GM03348 (cell line): ENCODE results near the gene ZNF432.

Source experiments
- DNase-seq: peaks from one replicate; pipeline ENCODE4 v3.0.0; 2012; ENCODE audit warnings: low spot score

The ZNF432 gene

DNA sequence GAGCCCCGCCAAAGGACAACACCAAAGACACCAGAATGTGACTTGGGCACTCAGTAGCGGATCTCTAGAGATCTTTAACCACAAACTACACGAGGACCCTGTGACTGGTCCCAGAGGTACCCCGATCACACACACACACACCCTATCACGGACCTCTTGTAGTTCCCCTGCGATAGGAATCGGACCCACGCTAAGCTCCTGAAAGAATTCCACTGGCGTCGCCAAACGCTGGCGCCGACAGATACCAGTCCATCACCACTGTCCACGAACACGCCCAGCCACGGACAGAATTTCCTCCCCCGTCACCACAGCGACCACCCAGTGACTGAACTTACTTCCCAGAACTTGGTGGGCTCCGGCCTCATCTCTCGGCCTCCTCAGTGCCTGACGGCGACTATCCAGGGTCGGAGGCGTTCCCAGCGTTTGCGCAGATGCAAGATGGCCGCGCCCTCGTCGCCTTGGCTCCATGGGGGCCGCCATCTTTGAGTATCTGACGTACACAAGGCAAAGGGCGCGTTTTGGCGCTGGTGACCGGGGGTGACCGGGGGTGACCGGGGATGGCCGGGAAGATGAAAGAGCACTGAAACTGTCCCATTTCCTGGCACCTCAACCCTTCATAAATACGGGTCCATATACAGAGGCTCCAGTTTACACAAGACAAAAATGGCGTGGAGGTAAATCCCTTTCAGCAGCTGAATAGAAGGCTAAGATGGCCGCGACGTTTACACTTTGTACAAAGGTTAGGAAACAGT, 40.7 kb downstream of the ZNF432 start, which contains the start of gene ZNF615:
TSS of gene ZNF615 (minus strand) at position 406 of the 752 bp plus-strand sequence. CDS start 4,500 bp downstream, outside the sequence.
- DNase-seq: peak; percentile 92

DNA sequence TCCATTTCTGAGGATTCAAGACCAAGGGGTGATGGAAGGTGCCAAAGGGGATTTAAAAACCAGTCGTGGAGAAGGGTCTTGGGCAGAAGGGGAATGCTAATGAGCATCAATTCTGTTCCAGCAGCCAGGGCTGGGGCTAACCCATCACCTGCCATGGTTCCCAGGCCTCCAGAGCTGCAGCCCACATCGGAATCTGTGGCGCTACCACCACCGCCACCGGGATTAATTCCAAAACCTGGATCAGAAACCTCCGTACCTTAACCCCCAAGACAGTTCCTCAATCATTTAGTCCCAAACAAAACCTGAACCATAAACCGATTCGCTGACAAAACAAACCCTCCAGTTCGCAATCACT, 41.2 kb downstream of the ZNF432 start:
- peak; percentile 25 for DNase-seq

DNA sequence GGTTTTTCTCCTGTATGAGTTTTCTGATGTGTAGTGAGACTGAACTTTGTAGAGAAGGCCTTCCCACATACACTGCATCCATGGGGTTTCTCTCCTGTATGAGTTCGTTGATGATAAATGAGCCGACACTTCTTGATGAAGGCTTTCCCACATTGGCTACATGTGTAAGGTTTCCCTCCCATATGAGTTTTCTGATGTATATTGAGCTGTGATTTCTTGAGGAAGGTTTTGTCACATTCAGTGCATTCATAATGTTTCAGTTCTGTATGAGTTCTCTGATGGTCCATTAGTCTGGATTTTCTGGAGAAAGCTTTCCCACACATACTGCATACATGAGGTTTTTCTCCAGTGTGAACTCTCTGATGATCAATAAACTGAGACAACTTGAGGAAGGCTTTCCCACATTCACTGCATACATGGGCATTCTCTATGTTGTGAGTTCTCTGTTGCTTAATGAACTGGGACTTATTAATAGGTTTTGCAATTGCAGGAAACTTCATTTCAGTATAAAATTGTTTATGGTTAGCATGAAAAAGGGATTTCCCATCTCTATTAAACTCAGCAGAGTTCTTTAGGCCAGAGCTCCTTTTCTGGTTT, 54.5 kb downstream of the ZNF432 start:
- no peak for DNase-seq

DNA sequence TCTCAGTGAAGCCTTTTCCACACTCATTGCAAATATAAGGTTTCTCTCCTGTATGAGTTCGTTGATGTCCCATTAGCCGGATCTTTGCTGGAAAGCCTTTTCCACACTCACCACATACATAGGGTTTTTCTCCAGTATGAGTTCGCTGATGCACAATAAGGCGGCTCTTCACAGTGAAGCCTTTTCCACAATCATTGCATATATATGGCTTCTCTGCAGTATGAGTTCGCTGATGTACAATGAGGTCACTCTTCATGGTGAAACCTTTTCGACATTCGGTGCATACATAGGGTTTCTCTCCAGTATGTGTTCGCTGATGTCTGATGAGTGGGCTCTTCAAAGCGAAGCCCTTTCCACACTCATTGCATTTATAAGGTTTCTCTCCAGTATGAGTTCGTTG, 55.2 kb downstream of the ZNF432 start:
- DNase-seq: no peak

DNA sequence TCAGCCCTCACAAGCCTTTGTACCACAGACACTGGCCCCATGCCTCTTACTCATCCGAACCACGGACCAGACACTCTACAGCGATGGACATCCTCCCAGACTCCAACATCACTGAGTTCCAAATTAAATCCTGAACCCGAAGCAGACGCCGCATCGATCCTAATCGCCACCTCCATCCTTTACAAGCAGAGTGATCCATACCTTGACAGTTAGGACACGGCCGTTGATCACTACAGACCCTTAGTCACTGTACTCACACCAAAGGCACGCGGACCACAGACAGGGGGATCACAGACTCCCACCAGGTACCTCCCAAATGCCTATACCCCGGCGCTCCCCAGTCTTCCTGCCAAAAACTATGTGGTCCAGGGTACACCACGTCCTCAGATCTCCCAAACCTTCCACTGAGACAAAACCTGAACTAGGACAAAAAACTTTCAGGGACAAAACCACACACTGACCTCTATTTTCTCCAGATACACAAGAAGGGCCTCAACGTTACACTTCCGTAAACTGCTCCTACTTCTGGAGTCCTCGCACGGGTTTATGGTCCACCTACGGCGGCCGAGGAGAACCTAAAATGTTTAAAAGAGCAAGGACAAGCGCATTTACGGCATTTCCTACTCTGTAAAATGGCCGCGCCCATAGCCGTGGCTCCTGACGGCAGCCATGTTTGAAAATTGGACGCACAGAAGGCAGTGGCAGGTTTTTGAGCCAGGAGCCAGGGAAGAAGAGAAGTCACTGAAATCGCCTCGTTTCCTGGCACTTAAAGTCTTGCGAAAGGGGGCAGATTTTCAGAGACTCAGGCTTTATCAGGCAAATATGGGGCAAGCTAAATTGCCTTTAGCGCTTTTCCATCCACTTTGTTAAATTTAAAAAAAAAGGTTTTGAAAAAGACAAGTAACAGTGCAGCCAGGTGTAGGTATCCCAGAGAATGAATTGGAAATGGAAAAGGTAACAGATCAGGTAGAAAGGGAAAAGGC, 62.0 kb downstream of the ZNF432 start, which contains the start of gene ZNF350:
TSS of gene ZNF350 (minus strand) at position 532 of the 983 bp plus-strand sequence. CDS start 12,480 bp downstream, outside the sequence.
- DNase-seq: peak; percentile 91

DNA sequence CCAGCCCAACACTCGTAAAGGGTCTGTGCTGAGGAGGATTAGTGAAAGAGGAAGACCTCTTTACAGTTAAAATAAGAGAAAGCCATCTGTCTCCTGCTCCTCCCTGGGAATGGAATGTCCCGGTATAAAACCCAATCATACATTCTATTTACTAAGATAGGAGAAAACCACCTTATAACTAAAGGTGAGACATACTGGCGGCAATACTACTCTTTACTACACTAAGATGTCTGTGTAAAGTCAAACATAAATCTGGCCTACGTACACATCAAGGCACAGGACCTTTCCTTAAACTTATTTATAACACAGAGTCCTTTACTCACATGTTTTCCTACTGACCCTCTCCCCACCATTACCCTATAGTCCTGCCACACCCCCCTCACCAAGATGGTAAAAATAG, 65.3 kb downstream of the ZNF432 start:
- DNase-seq: no peak
